DND-41 (cell line): Measurements from ENCODE around the gene BDNF.

ENCODE experiments used
- EZH2 ChIP-seq: IDR thresholded peaks from 3 replicates; pipeline ENCODE4 v1.6.1; 2012; ENCODE audit warnings: borderline replicate concordance, low read depth, mild to moderate bottlenecking, moderate library complexity, low read length, inconsistent platforms; ENCODE audit not compliant: severe bottlenecking
- TF ChIP-seq, protein P1 (sequence below): IDR thresholded peaks from 2 replicates; pipeline ENCODE4 v1.5.1; 2012; ENCODE audit warnings: borderline replicate concordance, low read length, moderate library complexity, mild to moderate bottlenecking; ENCODE audit not compliant: poor library complexity, severe bottlenecking; ENCODE audit errors: extremely low read depth

DNA sequence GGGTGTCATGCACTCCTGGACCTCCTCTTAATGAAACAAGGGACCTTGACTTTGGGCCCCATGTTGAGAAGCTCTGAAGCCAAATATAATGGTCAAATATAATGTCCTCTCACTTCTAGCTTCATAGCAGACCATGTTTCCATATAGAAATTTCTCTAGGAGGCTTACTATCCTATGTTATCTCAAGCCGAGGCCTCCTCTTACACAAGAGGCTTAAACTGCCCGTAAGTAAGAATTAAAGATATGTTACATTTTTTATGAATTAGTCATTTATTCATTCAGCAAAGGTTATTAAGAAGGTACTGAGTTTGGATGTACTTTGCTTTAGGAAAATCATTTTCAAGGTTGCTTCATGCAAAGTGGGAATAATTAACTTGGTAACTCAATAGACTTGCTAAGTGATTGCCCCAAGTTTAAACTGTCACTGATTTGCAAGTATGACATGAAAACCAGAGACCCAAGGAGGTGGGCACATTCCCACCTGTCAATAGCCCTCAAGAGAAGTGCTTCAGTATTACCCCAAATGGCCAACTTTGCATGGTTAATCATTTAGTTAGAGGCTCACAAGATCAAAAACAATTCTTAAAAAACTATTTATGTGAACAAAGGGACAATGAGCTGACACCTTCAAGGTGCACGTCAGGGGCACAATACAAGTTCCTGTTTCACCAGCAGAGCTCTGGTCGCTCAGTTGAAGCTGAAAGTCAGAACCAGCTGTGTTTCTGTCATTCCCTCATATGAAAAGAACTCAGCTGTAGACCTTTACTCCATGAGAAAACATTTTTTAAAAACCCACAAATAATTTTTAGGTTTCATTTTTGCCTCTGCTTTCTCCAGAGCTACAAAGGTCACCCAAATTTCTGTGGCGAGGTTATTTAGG, 20.9 kb downstream of the BDNF start:
- TF ChIP-seq EZH2, result no peak
- TF ChIP-seq, protein P1, sequence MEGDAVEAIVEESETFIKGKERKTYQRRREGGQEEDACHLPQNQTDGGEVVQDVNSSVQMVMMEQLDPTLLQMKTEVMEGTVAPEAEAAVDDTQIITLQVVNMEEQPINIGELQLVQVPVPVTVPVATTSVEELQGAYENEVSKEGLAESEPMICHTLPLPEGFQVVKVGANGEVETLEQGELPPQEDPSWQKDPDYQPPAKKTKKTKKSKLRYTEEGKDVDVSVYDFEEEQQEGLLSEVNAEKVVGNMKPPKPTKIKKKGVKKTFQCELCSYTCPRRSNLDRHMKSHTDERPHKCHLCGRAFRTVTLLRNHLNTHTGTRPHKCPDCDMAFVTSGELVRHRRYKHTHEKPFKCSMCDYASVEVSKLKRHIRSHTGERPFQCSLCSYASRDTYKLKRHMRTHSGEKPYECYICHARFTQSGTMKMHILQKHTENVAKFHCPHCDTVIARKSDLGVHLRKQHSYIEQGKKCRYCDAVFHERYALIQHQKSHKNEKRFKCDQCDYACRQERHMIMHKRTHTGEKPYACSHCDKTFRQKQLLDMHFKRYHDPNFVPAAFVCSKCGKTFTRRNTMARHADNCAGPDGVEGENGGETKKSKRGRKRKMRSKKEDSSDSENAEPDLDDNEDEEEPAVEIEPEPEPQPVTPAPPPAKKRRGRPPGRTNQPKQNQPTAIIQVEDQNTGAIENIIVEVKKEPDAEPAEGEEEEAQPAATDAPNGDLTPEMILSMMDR, result no peak
